Measurements from ENCODE around the gene ADAM15.

The ADAM15 gene

DNA sequence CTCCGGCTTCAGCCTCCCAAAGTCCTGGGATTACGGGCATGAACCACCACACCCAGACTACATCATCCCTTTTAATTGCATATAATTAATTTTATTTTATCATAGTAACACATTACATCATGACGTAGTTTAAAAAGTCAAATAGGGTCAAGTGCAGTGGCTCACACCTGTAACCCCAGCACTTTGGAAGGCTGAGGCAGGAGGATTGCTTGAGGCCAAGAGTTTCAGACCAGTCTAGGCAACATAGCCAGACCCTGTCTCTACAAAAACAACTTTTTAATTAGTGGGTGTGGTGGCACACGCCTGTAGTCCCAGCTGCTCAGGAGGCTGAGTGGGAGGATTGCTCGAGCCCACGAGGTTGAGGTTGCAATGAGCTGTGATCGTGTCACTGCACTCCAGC lies 48.2 kb downstream of the ADAM15 start:
- Histone ChIP-seq H3K79me2 (ENCODE audit: low read length) (no peaks in the 10 kb centered on the region), H3K4me2 (ENCODE audit: low read length) (no peak overlapping the region), H3K4me3 (ENCODE audit: low read length) (no peak overlapping the region), H3K36me3 (replicated peaks; ENCODE audit: low read depth, low read length) (no peaks in the 10 kb centered on the region), H3K27ac (ENCODE audit: low read length) (no peak overlapping the region), H3K9ac (ENCODE audit: low read length) (no peak overlapping the region), H3K27me3 (ENCODE audit: low read depth, low read length) (peaks cover 16% of the 10 kb centered on the region), H4K20me1 (ENCODE audit: insufficient read depth, low read length) (no peaks in the 10 kb centered on the region), H3K4me1 (ENCODE audit: low read length) (peaks cover 3% of the 10 kb centered on the region), H3K9me3 (ENCODE audit: insufficient read depth, low read length) (no peaks in the 10 kb centered on the region), H2AFZ (ENCODE audit: low read depth, low read length) (no peak overlapping the region)
- TF ChIP-seq, protein P1, sequence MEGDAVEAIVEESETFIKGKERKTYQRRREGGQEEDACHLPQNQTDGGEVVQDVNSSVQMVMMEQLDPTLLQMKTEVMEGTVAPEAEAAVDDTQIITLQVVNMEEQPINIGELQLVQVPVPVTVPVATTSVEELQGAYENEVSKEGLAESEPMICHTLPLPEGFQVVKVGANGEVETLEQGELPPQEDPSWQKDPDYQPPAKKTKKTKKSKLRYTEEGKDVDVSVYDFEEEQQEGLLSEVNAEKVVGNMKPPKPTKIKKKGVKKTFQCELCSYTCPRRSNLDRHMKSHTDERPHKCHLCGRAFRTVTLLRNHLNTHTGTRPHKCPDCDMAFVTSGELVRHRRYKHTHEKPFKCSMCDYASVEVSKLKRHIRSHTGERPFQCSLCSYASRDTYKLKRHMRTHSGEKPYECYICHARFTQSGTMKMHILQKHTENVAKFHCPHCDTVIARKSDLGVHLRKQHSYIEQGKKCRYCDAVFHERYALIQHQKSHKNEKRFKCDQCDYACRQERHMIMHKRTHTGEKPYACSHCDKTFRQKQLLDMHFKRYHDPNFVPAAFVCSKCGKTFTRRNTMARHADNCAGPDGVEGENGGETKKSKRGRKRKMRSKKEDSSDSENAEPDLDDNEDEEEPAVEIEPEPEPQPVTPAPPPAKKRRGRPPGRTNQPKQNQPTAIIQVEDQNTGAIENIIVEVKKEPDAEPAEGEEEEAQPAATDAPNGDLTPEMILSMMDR (IDR thresholded peaks at IDR 0.05; ENCODE audit: low read depth, low read length): no peak
- TF ChIP-seq EZH2phosphoT487 (IDR thresholded peaks at IDR 0.05; ENCODE audit: low read depth): no peak

DNA sequence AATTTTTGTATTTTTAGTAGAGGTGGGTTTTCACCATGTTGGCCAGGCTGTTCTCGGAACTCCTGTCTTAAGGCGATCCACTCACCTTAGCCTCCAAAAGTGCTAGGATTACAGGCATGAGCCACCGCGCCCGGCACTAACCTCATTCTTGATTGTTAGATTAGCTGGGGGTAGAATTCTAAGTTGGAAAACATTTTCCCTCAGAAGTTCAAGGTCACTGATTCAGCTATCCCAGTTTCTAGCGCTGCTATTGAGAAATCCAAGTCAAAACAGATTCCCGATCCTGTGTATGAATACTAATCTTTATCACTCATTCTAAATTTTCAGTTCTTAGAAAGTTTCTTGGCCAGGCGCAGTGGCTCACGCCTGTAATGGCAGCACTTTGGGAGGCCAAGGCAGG lies 52.2 kb downstream of the ADAM15 start:
- Histone ChIP-seq H3K4me3 (ENCODE audit: low read length) (no peak overlapping the region), H3K9me3 (ENCODE audit: insufficient read depth, low read length) (no peaks in the 10 kb centered on the region), H4K20me1 (ENCODE audit: insufficient read depth, low read length) (no peaks in the 10 kb centered on the region), H2AFZ (ENCODE audit: low read depth, low read length) (no peak overlapping the region), H3K27me3 (ENCODE audit: low read depth, low read length) (peaks cover 19% of the 10 kb centered on the region), H3K4me2 (ENCODE audit: low read length) (no peak overlapping the region), H3K36me3 (replicated peaks; ENCODE audit: low read depth, low read length) (no peaks in the 10 kb centered on the region), H3K27ac (ENCODE audit: low read length) (no peak overlapping the region), H3K9ac (ENCODE audit: low read length) (no peak overlapping the region), H3K4me1 (ENCODE audit: low read length) (0 out of 2 replicates have a peak, but pooled peaks cover 2% of the 10 kb centered on the region), H3K79me2 (ENCODE audit: low read length) (no peaks in the 10 kb centered on the region)
- no peak for TF ChIP-seq EZH2phosphoT487 (IDR thresholded peaks at IDR 0.05; ENCODE audit: low read depth)
- TF ChIP-seq, protein P1 (IDR thresholded peaks at IDR 0.05; ENCODE audit: low read depth, low read length): no peak

DNA sequence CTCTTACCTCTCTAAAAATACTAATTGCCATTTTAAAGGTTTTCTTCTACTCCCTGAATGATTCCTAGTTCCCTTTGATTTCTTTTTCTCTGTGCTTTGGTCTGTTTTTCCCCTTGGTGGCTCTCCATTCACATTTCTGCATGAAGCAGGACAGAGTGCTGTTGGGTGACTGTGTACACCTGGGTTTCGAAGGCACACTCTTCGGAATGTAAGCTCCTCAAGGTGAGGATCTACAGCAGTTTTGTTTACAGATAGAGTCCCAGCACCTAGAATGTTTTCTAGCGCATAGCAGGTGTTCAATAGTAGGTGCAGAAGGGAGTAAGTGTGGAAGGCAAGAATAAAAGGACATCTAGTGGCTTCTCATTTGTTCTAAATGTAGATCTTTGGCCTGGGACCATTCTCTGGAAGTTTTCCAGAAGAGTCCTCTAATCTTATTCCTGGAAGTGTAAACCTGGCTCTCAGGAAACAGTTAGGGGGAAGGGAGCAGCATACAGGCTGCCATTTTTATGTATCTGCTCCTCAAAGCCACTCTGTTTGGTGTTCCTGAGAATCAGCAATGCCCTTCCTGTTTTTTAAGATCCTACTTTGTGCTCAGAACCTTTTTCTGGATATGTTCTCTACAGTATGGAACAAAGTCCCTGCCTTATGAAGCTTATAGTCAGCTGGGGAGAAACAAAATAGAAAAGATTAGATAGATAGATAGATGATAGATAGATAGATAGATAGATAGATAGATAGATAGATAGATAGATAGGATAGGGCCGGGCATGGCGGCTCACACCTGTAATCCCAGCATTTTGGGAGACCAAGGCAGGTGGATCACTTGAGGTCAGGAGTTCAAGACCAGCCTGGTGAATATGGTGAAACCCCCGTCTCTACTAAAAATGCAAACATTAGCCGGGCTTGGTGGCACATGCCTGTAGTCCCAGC lies 53.8 kb downstream of the ADAM15 start:
- Histone ChIP-seq H3K4me3 (ENCODE audit: low read length) (no peak overlapping the region), H3K4me1 (ENCODE audit: low read length) (0 out of 2 replicates have a peak, but pooled peaks cover 4% of the 10 kb centered on the region), H3K27me3 (ENCODE audit: low read depth, low read length) (peaks cover 19% of the 10 kb centered on the region), H3K36me3 (replicated peaks; ENCODE audit: low read depth, low read length) (no peaks in the 10 kb centered on the region), H3K4me2 (ENCODE audit: low read length) (no peak overlapping the region), H3K79me2 (ENCODE audit: low read length) (no peaks in the 10 kb centered on the region), H4K20me1 (ENCODE audit: insufficient read depth, low read length) (no peaks in the 10 kb centered on the region), H2AFZ (ENCODE audit: low read depth, low read length) (no peak overlapping the region), H3K27ac (ENCODE audit: low read length) (no peak overlapping the region), H3K9ac (ENCODE audit: low read length) (no peak overlapping the region), H3K9me3 (ENCODE audit: insufficient read depth, low read length) (no peaks in the 10 kb centered on the region)
- TF ChIP-seq, protein P1 (IDR thresholded peaks at IDR 0.05; ENCODE audit: low read depth, low read length): no peak
- TF ChIP-seq EZH2phosphoT487 (IDR thresholded peaks at IDR 0.05; ENCODE audit: low read depth): no peak

DNA sequence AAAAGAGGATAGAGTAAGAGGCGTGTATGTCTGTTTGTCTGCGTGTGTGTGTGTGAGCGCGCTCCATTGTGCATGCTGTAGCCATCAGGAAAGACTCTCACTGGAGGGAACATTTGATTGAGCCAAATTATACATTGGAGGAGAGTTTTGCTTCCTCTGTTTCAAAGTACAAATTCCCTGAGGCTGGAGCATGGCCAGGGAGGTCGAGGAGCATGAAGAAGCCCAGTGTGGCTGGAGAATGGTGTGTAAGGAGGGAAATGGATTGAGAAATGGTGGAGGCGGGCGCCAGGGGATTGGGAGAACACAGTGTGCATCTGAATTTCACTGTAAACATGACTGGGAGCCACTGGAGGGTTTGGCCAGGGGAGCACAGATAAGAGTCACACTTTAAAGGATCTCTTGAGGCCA lies 54.5 kb downstream of the ADAM15 start:
- Histone ChIP-seq H3K36me3 (replicated peaks; ENCODE audit: low read depth, low read length) (no peaks in the 10 kb centered on the region), H3K4me1 (ENCODE audit: low read length) (0 out of 2 replicates have a peak, but pooled peaks cover 4% of the 10 kb centered on the region), H3K9ac (ENCODE audit: low read length) (no peak overlapping the region), H3K4me3 (ENCODE audit: low read length) (no peak overlapping the region), H3K79me2 (ENCODE audit: low read length) (no peaks in the 10 kb centered on the region), H3K4me2 (ENCODE audit: low read length) (no peak overlapping the region), H3K9me3 (ENCODE audit: insufficient read depth, low read length) (no peaks in the 10 kb centered on the region), H2AFZ (ENCODE audit: low read depth, low read length) (no peak overlapping the region), H3K27ac (ENCODE audit: low read length) (no peak overlapping the region), H3K27me3 (ENCODE audit: low read depth, low read length) (peaks cover 19% of the 10 kb centered on the region), H4K20me1 (ENCODE audit: insufficient read depth, low read length) (no peaks in the 10 kb centered on the region)
- no peak for TF ChIP-seq EZH2phosphoT487 (IDR thresholded peaks at IDR 0.05; ENCODE audit: low read depth)
- TF ChIP-seq, protein P1 (IDR thresholded peaks at IDR 0.05; ENCODE audit: low read depth, low read length): no peak
